Measurements from ENCODE around the gene PRKCE. TPM values are rescaled to one million over a fixed set of nuclear protein-coding genes. Genes with fewer than 3 reads are reported as not detected.

Gene PRKCE
- total and polyA plus RNA-seq, 2 experiments from 2014 or later, result 13.2 to 19.2 TPM

GRCh38 chr2:45884126-45884525 is 232.7 kb downstream of the PRKCE start:
- no peaks in the 10 kb centered on the region for H3K27me3 ChIP-seq
- peak overlapping the region; percentile 77 for H3K27ac ChIP-seq
- peaks cover 70% of the 10 kb centered on the region for H3K4me1 ChIP-seq (ENCODE audit: low read depth)
- H3K9me3 ChIP-seq (ENCODE audit: low read depth), result no peaks in the 10 kb centered on the region
- no peaks in the 10 kb centered on the region for H3K36me3 ChIP-seq
- DNase-seq (ENCODE audit: low read depth in 1 of 2, low spot score in 1 of 2), result no peak
- H3K4me3 ChIP-seq, result no peak overlapping the region
- TF ChIP-seq, protein P1, sequence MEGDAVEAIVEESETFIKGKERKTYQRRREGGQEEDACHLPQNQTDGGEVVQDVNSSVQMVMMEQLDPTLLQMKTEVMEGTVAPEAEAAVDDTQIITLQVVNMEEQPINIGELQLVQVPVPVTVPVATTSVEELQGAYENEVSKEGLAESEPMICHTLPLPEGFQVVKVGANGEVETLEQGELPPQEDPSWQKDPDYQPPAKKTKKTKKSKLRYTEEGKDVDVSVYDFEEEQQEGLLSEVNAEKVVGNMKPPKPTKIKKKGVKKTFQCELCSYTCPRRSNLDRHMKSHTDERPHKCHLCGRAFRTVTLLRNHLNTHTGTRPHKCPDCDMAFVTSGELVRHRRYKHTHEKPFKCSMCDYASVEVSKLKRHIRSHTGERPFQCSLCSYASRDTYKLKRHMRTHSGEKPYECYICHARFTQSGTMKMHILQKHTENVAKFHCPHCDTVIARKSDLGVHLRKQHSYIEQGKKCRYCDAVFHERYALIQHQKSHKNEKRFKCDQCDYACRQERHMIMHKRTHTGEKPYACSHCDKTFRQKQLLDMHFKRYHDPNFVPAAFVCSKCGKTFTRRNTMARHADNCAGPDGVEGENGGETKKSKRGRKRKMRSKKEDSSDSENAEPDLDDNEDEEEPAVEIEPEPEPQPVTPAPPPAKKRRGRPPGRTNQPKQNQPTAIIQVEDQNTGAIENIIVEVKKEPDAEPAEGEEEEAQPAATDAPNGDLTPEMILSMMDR (IDR thresholded peaks at IDR 0.05; ENCODE audit: low read depth, low read length), result no peak

- DNase-seq (ENCODE audit: low read depth in 1 of 2, low spot score in 1 of 2), result peak in 1 of 2 donors; percentile 28
- peaks cover 81% of the 10 kb centered on the region for H3K4me1 ChIP-seq (ENCODE audit: low read depth)
- H3K27me3 ChIP-seq, result no peaks in the 10 kb centered on the region
- H3K4me3 ChIP-seq, result no peak overlapping the region
- peak overlapping the region; percentile 73 for H3K27ac ChIP-seq
- TF ChIP-seq, protein P1 (IDR thresholded peaks at IDR 0.05; ENCODE audit: low read depth, low read length), result no peak
- no peaks in the 10 kb centered on the region for H3K9me3 ChIP-seq (ENCODE audit: low read depth)
- no peaks in the 10 kb centered on the region for H3K36me3 ChIP-seq
Observed at GRCh38 chr2:45885171-45885621, 233.7 kb downstream of the PRKCE start.

- DNase-seq (ENCODE audit: low read depth in 1 of 2, low spot score in 1 of 2), result peak in 1 of 2 donors; percentile 42
- Histone ChIP-seq H3K4me3 (no peak overlapping the region), H3K27me3 (no peaks in the 10 kb centered on the region), H3K36me3 (no peaks in the 10 kb centered on the region), H3K27ac (peak overlapping the region; percentile 73), H3K4me1 (ENCODE audit: low read depth) (peaks cover 87% of the 10 kb centered on the region), H3K9me3 (ENCODE audit: low read depth) (no peaks in the 10 kb centered on the region)
- TF ChIP-seq, protein P1 (IDR thresholded peaks at IDR 0.05; ENCODE audit: low read depth, low read length), result no peak
Observed at GRCh38 chr2:45886171-45886663, 234.7 kb downstream of the PRKCE start.

GRCh38 chr2:45888167-45888566 is 236.7 kb downstream of the PRKCE start:
- DNase-seq (ENCODE audit: low read depth in 1 of 2, low spot score in 1 of 2), result peak in 1 of 2 donors; percentile 72
- peaks cover 91% of the 10 kb centered on the region for H3K4me1 ChIP-seq (ENCODE audit: low read depth)

GRCh38 chr2:45888641-45889040 is 237.2 kb downstream of the PRKCE start:
- Histone ChIP-seq H3K27me3 (no peaks in the 10 kb centered on the region), H3K4me1 (ENCODE audit: low read depth) (peaks cover 90% of the 10 kb centered on the region), H3K4me3 (no peak overlapping the region), H3K36me3 (no peaks in the 10 kb centered on the region), H3K9me3 (ENCODE audit: low read depth) (no peaks in the 10 kb centered on the region), H3K27ac (peak overlapping the region; percentile 75)
- TF ChIP-seq, protein P1 (IDR thresholded peaks at IDR 0.05; ENCODE audit: low read depth, low read length), result no peak
- no peak for DNase-seq (ENCODE audit: low read depth in 1 of 2, low spot score in 1 of 2)

More at GRCh38 chr2:45888167-45888566, 236.7 kb downstream of the PRKCE start:
- Histone ChIP-seq H3K36me3 (no peaks in the 10 kb centered on the region), H3K27me3 (no peaks in the 10 kb centered on the region), H3K4me3 (no peak overlapping the region), H3K9me3 (ENCODE audit: low read depth) (no peaks in the 10 kb centered on the region), H3K27ac (peak overlapping the region; percentile 75)
- TF ChIP-seq, protein P1 (IDR thresholded peaks at IDR 0.05; ENCODE audit: low read depth, low read length), result no peak
